ENCODE measurements around the gene PDZD4.

- TF ChIP-seq CTCF (conservative IDR thresholded peaks at IDR 0.05) (no peak), ZFX (IDR thresholded peaks at IDR 0.05) (no peak)
These were observed 870 bp downstream of the PDZD4 start for GRCh38 chrX:153829549-153829798.
